Fibroblast of the aortic adventitia (primary cell): Measurements from ENCODE around the gene GALNT2. TPM values are rescaled to one million over a fixed set of nuclear protein-coding genes. Genes with fewer than 3 reads are reported as not detected.
A peak's percentile ranks its signal among the peaks of the same experiment; 100 is the strongest.

Experiments
- DNase-seq: peaks from one replicate; pipeline ENCODE4 v3.0.0-alpha.2; 2010; ENCODE audit warnings: low read depth
- H3K4me3 ChIP-seq: 2 replicates; pipeline ENCODE4 v1.5.1; 2011; ENCODE audit warnings: low read depth, mild to moderate bottlenecking, control low read depth, low read length, moderate library complexity
- total RNA-seq: library from RNA; depleted of rRNA; stranded (reverse); fragments of >200 nt; gene quantifications from 2 replicates; pipeline ENCODE4 v1.2.3, GENCODE V29; 2012; ENCODE audit warnings: low replicate concordance
- TF ChIP-seq, protein P1 (sequence below): IDR thresholded peaks from 2 replicates; pipeline ENCODE4 v1.5.1; 2011; ENCODE audit warnings: mild to moderate bottlenecking, low read length, control low read depth, inconsistent platforms; ENCODE audit not compliant: insufficient read depth

GALNT2 gene
- total RNA-seq, 1 donor, result 68.1 TPM

DNA sequence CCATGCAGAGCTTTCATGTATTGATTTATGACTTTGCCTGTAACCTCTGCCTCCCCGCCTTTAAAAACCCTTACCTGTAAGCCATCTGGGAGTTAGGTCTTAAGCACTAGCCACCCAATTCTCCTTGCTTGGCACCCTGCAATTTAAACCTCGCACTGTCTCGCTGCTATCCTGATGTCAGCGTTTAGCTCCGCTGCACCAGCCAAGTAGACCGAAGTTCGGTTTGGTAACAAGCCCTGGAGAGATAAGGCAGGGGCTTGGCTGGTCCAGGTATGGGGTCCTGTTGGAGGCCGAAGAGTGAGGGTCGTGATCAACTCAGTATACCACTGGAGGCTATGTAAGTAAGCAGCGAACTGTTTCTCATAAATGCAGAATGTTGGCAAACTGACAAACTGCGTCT, 64.4 kb downstream of the GALNT2 start:
- no peak overlapping the region for H3K4me3 ChIP-seq
- TF ChIP-seq, protein P1, sequence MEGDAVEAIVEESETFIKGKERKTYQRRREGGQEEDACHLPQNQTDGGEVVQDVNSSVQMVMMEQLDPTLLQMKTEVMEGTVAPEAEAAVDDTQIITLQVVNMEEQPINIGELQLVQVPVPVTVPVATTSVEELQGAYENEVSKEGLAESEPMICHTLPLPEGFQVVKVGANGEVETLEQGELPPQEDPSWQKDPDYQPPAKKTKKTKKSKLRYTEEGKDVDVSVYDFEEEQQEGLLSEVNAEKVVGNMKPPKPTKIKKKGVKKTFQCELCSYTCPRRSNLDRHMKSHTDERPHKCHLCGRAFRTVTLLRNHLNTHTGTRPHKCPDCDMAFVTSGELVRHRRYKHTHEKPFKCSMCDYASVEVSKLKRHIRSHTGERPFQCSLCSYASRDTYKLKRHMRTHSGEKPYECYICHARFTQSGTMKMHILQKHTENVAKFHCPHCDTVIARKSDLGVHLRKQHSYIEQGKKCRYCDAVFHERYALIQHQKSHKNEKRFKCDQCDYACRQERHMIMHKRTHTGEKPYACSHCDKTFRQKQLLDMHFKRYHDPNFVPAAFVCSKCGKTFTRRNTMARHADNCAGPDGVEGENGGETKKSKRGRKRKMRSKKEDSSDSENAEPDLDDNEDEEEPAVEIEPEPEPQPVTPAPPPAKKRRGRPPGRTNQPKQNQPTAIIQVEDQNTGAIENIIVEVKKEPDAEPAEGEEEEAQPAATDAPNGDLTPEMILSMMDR, result no peak
- no peak for DNase-seq

DNA sequence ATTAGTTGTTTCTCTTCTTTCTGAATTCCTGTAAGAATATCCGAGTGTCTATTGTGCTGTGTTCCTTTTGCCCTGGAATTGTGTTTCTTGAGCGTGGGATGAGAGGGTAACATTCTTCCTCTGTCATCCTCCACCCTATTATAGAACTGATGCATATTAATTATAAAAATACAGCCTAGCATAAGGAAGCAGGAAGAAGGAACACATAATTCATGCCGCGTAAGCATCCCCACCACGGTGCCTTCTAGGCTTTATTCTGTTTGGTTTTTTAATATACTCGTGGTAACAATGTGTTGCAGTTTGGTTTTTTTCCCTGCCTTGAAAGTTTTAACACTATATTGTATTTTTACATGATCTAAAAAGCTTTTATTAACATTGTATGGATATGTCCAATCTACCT, 65.7 kb downstream of the GALNT2 start:
- TF ChIP-seq, protein P1, result no peak
- no peak overlapping the region for H3K4me3 ChIP-seq
- no peak for DNase-seq

DNA sequence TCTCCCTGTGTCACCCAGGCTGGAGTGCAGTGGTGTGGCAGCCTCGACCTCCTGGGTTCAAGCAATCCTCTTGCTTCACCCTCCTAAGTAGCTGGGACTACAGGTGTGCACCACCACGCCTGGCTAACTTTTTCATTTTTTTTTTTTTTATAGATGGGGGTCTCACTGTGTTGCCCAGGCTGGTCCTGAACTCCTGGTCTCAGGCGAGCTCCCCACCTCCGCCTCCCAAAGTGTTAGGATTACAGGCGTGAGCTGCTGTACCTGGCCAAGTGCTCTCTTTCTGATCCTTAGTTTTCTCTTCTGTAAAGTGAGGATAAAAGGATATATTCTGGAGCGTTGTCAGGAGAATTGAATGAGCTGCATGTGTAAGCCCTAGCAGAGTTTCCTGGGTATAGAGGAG, 68.7 kb downstream of the GALNT2 start:
- DNase-seq, result no peak
- H3K4me3 ChIP-seq, result no peak overlapping the region
- TF ChIP-seq, protein P1, result no peak

DNA sequence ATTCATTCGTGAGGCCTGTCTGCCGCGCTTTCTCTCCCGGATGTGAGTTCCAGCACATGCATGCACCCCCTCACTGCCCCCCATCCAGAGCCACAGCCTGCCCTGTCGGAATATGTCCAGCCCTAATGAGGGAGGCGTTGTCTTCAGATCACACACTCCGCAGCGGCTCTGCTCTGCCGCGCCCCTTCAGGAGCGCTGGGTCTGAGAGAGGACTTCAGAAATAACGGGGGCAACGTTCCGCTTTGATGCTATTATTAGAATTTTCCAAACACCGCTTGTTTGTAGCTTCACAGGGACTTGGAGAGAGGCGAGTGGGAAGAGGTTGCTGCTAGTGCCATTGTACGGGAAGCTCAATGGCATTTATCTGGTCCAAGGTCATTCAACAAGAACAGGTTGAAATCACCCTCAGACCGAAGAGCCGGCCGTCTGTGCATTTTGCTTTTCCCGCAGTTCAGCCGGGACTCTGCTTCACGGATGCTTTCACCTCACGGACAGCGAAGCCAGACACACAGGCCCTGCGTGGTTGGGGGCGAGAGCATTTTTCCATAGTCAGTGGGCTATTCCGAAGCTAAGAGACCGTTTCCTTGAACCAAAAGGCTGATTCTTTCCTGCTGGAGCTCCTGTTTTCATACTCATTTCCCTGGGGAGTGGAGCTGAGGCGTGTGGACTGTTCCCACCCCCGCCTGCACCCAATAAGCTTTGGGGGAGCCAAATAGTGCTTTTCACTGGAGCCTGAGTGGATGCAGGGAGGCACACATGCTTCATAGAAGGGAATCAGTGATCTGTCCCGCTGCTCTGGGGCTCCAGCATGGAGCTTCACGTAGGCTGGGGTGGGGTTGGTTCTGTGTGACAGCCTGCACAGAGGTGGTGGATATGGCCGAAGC, 69.7 kb downstream of the GALNT2 start:
- TF ChIP-seq, protein P1, result no peak
- DNase-seq, result no peak
- no peak overlapping the region for H3K4me3 ChIP-seq

DNA sequence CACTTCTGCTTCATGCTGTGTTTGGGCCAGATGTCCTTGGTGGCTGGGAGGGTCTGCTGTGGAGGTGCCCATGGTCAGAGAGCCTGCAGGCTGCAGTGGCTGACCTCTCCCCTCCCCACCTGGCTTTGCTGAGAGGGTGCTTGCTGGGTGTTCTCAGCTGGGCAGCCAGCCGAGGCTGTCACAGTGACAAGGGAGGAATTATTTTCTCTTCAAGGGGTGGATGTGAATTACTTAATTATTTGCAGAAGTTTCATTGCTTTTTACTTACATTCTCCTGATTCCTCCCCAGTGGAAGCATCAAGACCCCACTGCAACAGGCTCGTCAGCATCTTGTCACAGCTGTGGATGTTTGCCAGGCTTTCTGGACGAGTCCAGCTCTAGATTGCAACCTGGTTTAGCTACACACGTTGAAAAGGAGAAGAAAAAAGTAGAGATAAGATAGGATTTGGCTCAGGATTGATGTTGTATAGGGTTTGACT, 70.3 kb downstream of the GALNT2 start:
- DNase-seq, result peak; percentile 52
- no peak overlapping the region for H3K4me3 ChIP-seq
- TF ChIP-seq, protein P1, result no peak

DNA sequence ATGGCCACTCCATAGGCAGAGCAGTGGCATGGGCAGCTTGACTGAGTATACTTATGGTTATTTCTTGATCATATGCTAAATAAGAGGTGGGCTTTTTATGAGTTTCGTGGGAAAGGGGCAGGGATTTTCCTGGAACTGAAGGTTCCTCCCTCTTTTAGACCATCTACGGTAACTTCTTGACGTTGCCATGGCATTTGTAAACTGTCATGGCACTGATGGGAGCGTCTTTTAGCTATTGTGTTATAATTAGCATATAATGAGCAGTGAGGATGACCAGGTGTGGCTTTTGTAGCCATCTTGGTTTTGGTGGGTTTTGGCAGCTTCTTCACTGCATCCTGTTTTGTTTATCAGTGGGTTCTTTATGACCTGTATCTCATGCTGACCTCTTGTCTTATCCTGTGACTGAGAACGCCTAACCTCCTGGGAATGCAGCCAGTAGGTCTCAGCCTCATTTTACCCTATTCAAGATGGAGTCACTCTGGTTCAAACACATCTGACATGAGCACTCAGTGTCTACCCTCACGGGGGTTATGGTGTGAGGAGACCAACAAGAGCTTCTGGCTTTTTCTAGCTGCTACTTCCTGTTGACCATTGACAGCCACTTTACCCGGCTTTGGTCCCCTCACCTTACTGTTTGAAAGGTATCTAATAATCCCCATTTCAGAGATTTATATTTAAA, 71.7 kb downstream of the GALNT2 start:
- H3K4me3 ChIP-seq, result no peak overlapping the region
- no peak for DNase-seq
- TF ChIP-seq, protein P1, result no peak
